ENCODE data around the gene EPB41L4B. TPM values are rescaled to one million over a fixed set of nuclear protein-coding genes. Genes with fewer than 3 reads are reported as not detected.
"Not testable (repeated sequence)": the region's sequence is repeated elsewhere in the genome, so short reads cannot be mapped to it uniquely, and the experiment has no call there.

EPB41L4B gene
- total RNA-seq, 1 donor from 2014 or later: 4.7 TPM

DNA sequence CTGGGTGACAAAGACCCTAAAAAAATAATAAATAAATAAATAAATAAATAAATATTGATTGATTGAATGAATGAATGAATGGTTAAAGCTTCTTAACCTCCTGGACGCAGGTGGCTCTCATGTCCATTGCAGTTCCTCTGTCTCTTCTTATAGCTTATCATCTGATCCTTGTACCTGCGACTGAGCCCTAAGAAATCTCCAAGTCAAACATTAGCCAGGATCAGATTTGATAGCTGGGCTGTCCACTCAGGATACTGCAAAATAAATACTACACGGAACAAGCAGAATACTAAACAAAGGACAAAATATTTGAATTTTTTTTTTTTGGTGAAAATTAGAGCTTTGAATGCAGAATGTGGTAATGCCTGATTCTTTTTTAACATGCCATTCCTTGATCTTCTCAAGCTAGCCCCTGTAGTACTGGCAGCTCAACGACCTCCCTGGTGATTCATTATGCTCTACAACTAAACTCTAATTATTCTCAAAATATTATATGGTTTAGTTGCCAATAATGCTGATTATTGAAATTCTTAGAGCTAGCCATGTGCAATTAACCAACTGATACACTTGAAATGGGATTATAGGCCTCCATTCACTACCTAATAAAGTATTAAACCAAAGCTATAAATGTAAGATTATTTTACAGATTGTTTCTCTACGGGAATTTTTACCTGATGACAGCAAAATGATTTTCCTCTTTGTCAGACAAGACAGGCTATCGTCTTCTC, 191.2 kb downstream of the EPB41L4B start:
- no peak overlapping the region for H3K4me3 ChIP-seq
- TF ChIP-seq POLR2A (IDR thresholded peaks at IDR 0.05): no peak
- TF ChIP-seq POLR2AphosphoS5 (IDR thresholded peaks at IDR 0.05; ENCODE audit: insufficient read depth in 1 of 2, low read depth in 1 of 2): no peak
- TF ChIP-seq, protein P1, sequence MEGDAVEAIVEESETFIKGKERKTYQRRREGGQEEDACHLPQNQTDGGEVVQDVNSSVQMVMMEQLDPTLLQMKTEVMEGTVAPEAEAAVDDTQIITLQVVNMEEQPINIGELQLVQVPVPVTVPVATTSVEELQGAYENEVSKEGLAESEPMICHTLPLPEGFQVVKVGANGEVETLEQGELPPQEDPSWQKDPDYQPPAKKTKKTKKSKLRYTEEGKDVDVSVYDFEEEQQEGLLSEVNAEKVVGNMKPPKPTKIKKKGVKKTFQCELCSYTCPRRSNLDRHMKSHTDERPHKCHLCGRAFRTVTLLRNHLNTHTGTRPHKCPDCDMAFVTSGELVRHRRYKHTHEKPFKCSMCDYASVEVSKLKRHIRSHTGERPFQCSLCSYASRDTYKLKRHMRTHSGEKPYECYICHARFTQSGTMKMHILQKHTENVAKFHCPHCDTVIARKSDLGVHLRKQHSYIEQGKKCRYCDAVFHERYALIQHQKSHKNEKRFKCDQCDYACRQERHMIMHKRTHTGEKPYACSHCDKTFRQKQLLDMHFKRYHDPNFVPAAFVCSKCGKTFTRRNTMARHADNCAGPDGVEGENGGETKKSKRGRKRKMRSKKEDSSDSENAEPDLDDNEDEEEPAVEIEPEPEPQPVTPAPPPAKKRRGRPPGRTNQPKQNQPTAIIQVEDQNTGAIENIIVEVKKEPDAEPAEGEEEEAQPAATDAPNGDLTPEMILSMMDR (IDR thresholded peaks at IDR 0.05): no peak
- no peaks in the 10 kb centered on the region for H3K36me3 ChIP-seq
- H3K27ac ChIP-seq: no peak overlapping the region
- DNase-seq (ENCODE audit: extremely low spot score in 2 of 2): no peak
- H3K27me3 ChIP-seq: no peaks in the 10 kb centered on the region
- H3K9me3 ChIP-seq: no peaks in the 10 kb centered on the region
- intact Hi-C loops (cut with DNase I): no loop called here
- no peaks in the 10 kb centered on the region for H3K4me1 ChIP-seq

DNA sequence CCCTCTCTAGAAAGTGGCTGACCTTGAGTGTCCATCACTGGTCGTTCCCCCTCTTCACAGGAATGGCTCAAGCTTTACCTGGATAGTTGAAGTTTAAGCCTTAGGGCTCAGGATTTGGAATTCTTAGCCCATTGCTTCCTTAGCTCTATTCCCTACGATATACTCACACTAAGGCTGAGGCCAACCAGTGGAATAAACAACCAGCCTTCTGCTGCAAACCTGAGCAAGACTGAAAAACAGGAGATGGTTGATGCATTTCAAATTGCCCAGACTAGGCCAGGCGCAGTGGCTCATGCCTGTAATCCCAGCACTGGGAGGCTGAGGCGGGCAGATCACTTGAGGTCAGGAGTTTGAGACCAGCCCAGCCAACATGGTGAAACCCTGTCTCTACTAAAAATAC, 194.2 kb downstream of the EPB41L4B start:
- H3K27ac ChIP-seq; H3K4me1 ChIP-seq; H3K4me3 ChIP-seq; H3K36me3 ChIP-seq; H3K27me3 ChIP-seq; intact Hi-C loops (cut with DNase I); DNase-seq (ENCODE audit: extremely low spot score in 2 of 2); H3K9me3 ChIP-seq: not testable (repeated sequence)

DNA sequence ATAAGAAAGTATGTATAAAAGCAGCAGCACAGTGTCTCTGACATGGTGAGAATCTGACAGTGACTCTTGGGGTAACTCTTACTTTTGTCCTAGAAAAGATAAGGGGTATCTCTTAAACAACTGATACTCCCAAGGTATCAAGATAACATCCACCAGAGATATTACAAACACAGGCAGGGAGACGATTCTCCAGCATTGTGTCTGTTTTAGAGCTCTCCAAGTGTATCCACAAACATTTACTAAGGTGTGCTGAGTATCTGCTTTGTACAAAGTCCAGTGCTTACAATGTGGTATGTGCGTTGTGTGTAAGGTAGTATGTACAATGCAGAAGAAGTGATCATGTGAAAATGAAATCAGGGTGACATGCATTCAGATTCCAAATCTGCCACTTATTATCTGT, 196.7 kb downstream of the EPB41L4B start:
- intact Hi-C loops (cut with DNase I): no loop called here
- Histone ChIP-seq H3K36me3 (no peaks in the 10 kb centered on the region), H3K27ac (no peak overlapping the region), H3K27me3 (no peaks in the 10 kb centered on the region), H3K9me3 (no peaks in the 10 kb centered on the region), H3K4me3 (no peak overlapping the region), H3K4me1 (no peaks in the 10 kb centered on the region)
- TF ChIP-seq POLR2AphosphoS5 (IDR thresholded peaks at IDR 0.05; ENCODE audit: insufficient read depth in 1 of 2, low read depth in 1 of 2) (no peak), POLR2A (IDR thresholded peaks at IDR 0.05) (no peak)
- TF ChIP-seq, protein P1 (IDR thresholded peaks at IDR 0.05): no peak
- DNase-seq (ENCODE audit: extremely low spot score in 2 of 2): no peak

DNA sequence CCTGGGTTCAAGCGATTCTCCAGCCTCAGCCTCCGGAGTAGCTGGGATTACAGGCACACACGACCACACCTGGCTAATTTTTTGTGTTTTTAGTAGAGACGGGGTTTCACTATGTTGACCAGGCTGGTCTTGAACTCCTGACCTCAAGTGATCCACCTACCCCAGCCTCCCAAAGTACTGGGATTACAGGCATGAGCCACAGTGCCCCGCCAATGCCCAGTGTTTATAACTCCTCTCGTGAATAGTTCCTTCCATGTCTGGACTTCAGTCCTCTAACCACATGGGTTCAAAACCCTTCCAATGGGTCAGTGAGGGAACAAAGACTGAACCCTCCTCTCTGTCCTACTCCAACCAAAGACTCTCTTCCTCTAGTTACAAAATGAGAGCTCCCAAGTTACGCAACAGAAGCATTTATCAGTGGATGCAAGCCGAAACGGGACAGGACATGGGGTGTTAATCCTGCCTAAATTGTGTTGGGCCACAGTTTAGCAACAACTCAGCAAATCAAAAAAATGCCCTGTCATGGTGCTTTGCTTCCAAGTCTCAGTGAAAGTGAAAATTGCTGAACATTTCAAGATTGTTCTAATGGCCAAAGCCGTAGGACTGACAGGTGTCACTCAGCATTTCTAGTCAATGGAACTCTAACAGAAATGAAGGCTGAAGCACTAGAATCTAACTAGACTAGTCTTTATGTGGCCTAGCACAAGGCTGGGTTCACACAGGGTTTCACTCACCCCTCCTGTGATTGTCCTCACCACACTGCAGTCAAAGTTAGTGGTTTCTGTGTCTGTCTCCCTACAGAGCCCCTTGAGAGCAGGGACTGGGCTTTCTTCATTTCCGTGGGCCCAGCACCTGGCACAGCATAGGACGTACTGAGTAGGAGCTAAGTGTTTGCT, 197.9 kb downstream of the EPB41L4B start:
- Histone ChIP-seq H3K27me3 (no peaks in the 10 kb centered on the region), H3K36me3 (no peaks in the 10 kb centered on the region), H3K9me3 (no peaks in the 10 kb centered on the region), H3K4me1 (peaks cover 11% of the 10 kb centered on the region), H3K27ac (no peak overlapping the region), H3K4me3 (no peak overlapping the region)
- DNase-seq (ENCODE audit: extremely low spot score in 2 of 2): no peak
- no peak for TF ChIP-seq POLR2AphosphoS5 (IDR thresholded peaks at IDR 0.05; ENCODE audit: insufficient read depth in 1 of 2, low read depth in 1 of 2)
- TF ChIP-seq POLR2A (IDR thresholded peaks at IDR 0.05): no peak
- TF ChIP-seq, protein P1 (IDR thresholded peaks at IDR 0.05): no peak
- intact Hi-C loops (cut with DNase I): no loop called here

Small RNA genes lying within 50 kb of the gene (small RNA-seq; reads per million reads assigned to genes)
- gene RF00019 (not detected), gene RNU6-984P (not detected)

Other genes starting within 250 kb of the EPB41L4B start
- gene TMEM245, start 201.1 kb downstream of the EPB41L4B start, total RNA-seq: 47.4 TPM
- gene FRRS1L, start 153.8 kb downstream of the EPB41L4B start, total RNA-seq: 2.2 TPM
- 15.5 TPM for gene PTPN3, start 177.2 kb upstream of the EPB41L4B start, total RNA-seq